Measurements from ENCODE around the gene UROC1.

The UROC1 gene

GRCh38 chr3:126464093-126464492, 53.5 kb downstream of the UROC1 start:
- no peaks in the 10 kb centered on the region for H3K4me1 ChIP-seq (ENCODE audit: control insufficient read depth, insufficient read depth, low read length)
- peaks cover 43% of the 10 kb centered on the region for H3K36me3 ChIP-seq (ENCODE audit: control insufficient read depth, insufficient read depth, low read length)
- H3K9me3 ChIP-seq (ENCODE audit: control insufficient read depth, low read length) = no peaks in the 10 kb centered on the region
- no peak overlapping the region for H3K4me3 ChIP-seq (ENCODE audit: low read length)
- H3K27me3 ChIP-seq (ENCODE audit: control insufficient read depth, insufficient read depth, low read length) = no peaks in the 10 kb centered on the region
- no peak overlapping the region for H3K9ac ChIP-seq (ENCODE audit: low read length)

- Histone ChIP-seq H3K9ac (ENCODE audit: low read length) (no peak overlapping the region), H3K36me3 (ENCODE audit: control insufficient read depth, insufficient read depth, low read length) (peaks cover 39% of the 10 kb centered on the region), H3K9me3 (ENCODE audit: control insufficient read depth, low read length) (no peaks in the 10 kb centered on the region), H3K4me3 (ENCODE audit: low read length) (no peak overlapping the region), H3K27me3 (ENCODE audit: control insufficient read depth, insufficient read depth, low read length) (no peaks in the 10 kb centered on the region), H3K4me1 (ENCODE audit: control insufficient read depth, insufficient read depth, low read length) (no peaks in the 10 kb centered on the region)
Measured at GRCh38 chr3:126463521-126463920, 54.1 kb downstream of the UROC1 start.

DNA sequence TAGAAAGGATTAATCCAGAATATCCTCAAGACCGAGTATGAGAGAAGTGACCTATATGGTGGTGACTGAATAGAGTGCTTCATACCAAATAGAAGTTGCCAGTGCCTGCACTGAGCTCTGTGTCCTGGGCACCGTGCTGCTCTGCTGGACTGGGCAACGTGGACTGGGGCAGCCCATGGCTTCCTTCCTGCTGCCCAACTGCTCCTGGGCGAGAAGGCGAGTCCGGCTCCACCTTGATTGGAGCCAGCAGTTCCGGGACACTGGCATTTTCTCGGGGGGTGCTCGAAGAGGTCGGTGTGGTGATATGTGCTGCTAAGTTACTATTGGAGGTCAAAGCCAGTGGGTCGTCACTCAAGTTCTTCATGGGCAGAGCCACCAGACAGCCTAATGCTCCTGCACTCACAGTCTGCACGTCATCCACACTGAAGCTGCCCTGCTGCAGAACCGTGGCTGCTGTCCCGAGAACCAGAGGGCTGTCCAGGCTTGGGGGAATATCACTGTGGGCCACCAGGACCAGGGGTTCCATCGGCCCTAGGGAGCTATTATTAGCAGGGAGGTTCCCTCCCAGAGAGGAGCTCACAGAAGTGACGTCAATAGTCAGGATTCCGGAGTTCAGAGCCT, 56.0 kb downstream of the UROC1 start:
- no peaks in the 10 kb centered on the region for H3K4me1 ChIP-seq (ENCODE audit: control insufficient read depth, insufficient read depth, low read length)
- H3K9ac ChIP-seq (ENCODE audit: low read length) = no peak overlapping the region
- peaks cover 33% of the 10 kb centered on the region for H3K36me3 ChIP-seq (ENCODE audit: control insufficient read depth, insufficient read depth, low read length)

GRCh38 chr3:126460381-126460780, 57.2 kb downstream of the UROC1 start:
- no peaks in the 10 kb centered on the region for H3K4me1 ChIP-seq (ENCODE audit: control insufficient read depth, insufficient read depth, low read length)
- no peaks in the 10 kb centered on the region for H3K27me3 ChIP-seq (ENCODE audit: control insufficient read depth, insufficient read depth, low read length)
- peaks cover 25% of the 10 kb centered on the region for H3K36me3 ChIP-seq (ENCODE audit: control insufficient read depth, insufficient read depth, low read length)
- no peaks in the 10 kb centered on the region for H3K9me3 ChIP-seq (ENCODE audit: control insufficient read depth, low read length)
- H3K9ac ChIP-seq (ENCODE audit: low read length) = no peak overlapping the region
- H3K4me3 ChIP-seq (ENCODE audit: low read length) = no peak overlapping the region

More for the DNA sequence above, 56.0 kb downstream of the UROC1 start:
- H3K4me3 ChIP-seq (ENCODE audit: low read length) = no peak overlapping the region
- no peaks in the 10 kb centered on the region for H3K27me3 ChIP-seq (ENCODE audit: control insufficient read depth, insufficient read depth, low read length)
- H3K9me3 ChIP-seq (ENCODE audit: control insufficient read depth, low read length) = no peaks in the 10 kb centered on the region

DNA sequence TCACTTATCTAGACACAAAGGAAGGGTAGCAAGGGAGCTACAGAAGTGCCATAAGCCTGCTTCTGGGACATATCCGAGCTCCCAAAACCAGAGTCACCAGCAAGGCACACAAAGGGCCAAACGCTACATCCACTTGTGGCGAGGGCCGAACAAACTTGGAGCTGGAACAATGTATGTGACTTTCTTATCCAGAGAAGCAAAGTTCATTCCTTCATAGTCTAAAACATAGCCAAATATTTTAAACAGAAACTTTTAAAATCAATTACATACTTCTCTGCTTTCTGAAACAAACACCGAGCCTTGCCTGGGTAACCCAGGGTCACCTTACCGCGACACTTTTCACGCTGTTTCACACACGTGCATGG, 57.8 kb downstream of the UROC1 start:
- H3K9ac ChIP-seq (ENCODE audit: low read length) = no peak overlapping the region
- no peaks in the 10 kb centered on the region for H3K27me3 ChIP-seq (ENCODE audit: control insufficient read depth, insufficient read depth, low read length)
- H3K4me1 ChIP-seq (ENCODE audit: control insufficient read depth, insufficient read depth, low read length) = no peaks in the 10 kb centered on the region
- H3K36me3 ChIP-seq (ENCODE audit: control insufficient read depth, insufficient read depth, low read length) = peaks cover 19% of the 10 kb centered on the region
- H3K4me3 ChIP-seq (ENCODE audit: low read length) = no peak overlapping the region
- no peaks in the 10 kb centered on the region for H3K9me3 ChIP-seq (ENCODE audit: control insufficient read depth, low read length)

DNA sequence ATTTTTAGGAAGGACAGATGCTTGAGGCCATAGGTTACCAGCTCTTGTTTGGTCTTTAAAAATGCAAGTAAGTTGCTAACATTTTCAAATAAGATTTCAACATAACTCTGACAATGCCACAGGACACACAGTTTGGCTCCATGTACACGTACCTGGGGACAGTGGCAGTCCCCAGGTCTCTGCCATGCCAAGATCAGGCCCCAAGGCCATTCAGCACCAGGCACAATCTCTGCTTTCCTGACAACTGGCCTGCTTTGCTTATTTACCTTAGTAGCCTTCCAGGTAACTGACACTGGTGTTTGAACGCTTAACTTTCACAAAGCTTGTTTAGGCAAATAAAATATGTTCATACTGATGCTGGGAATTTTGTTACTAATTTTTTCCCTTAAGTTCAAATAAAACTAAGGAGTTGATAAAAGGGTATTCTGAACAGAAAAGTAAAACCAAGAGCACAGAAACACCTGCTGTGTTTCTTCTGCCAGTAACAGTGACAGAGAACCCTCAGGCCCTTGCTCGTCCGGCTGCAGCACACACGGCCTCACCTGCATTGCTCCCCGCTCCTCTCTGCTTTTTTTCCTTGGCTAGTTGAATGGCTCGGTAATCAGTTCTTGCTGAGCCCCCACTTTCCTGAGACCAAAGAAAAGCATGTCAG, 58.3 kb downstream of the UROC1 start:
- Histone ChIP-seq H3K4me1 (ENCODE audit: control insufficient read depth, insufficient read depth, low read length) (no peaks in the 10 kb centered on the region), H3K9me3 (ENCODE audit: control insufficient read depth, low read length) (no peaks in the 10 kb centered on the region), H3K27me3 (ENCODE audit: control insufficient read depth, insufficient read depth, low read length) (no peaks in the 10 kb centered on the region), H3K9ac (ENCODE audit: low read length) (no peak overlapping the region), H3K4me3 (ENCODE audit: low read length) (no peak overlapping the region), H3K36me3 (ENCODE audit: control insufficient read depth, insufficient read depth, low read length) (peaks cover 15% of the 10 kb centered on the region)

DNA sequence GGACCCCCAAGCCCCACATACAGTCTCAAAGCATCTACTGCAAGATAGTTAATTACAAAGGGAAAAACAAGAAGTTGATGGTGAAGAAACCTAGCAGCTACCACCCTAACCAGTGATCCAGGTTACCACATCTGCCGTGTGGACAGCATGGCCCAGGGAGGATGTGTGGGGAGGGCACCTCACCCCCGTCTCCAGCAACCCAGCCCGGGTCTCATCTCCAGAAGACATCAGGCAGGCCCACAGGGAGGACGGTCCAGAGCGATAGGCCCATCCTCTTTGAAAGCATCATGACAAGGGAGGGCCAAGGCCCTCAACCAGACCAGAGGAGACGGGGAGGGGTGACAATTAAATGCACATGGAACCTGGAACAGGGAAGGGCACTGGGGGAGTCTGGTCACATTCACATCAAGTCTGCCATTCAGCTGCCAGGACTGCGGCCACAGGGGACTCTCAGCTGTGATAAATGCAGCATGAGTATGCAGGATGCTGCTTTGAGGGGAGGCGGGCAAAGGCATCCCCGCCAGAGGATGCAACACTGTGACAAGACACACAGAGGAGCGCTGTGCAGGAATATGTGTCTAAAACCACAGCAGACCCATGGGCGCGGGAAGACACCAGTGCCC, 60.7 kb downstream of the UROC1 start:
- no peaks in the 10 kb centered on the region for H3K27me3 ChIP-seq (ENCODE audit: control insufficient read depth, insufficient read depth, low read length)
- no peaks in the 10 kb centered on the region for H3K4me1 ChIP-seq (ENCODE audit: control insufficient read depth, insufficient read depth, low read length)
- H3K9me3 ChIP-seq (ENCODE audit: control insufficient read depth, low read length) = no peaks in the 10 kb centered on the region
- H3K4me3 ChIP-seq (ENCODE audit: low read length) = no peak overlapping the region
- H3K36me3 ChIP-seq (ENCODE audit: control insufficient read depth, insufficient read depth, low read length) = peaks cover 12% of the 10 kb centered on the region
- no peak overlapping the region for H3K9ac ChIP-seq (ENCODE audit: low read length)

GRCh38 chr3:126456211-126456610, 61.4 kb downstream of the UROC1 start:
- no peak overlapping the region for H3K9ac ChIP-seq (ENCODE audit: low read length)
- no peaks in the 10 kb centered on the region for H3K9me3 ChIP-seq (ENCODE audit: control insufficient read depth, low read length)
- no peaks in the 10 kb centered on the region for H3K4me1 ChIP-seq (ENCODE audit: control insufficient read depth, insufficient read depth, low read length)
- no peaks in the 10 kb centered on the region for H3K27me3 ChIP-seq (ENCODE audit: control insufficient read depth, insufficient read depth, low read length)
- H3K4me3 ChIP-seq (ENCODE audit: low read length) = no peak overlapping the region
- H3K36me3 ChIP-seq (ENCODE audit: control insufficient read depth, insufficient read depth, low read length) = peaks cover 16% of the 10 kb centered on the region

- no peak overlapping the region for H3K4me3 ChIP-seq (ENCODE audit: low read length)
- H3K9ac ChIP-seq (ENCODE audit: low read length) = no peak overlapping the region
- H3K4me1 ChIP-seq (ENCODE audit: control insufficient read depth, insufficient read depth, low read length) = no peaks in the 10 kb centered on the region
- no peaks in the 10 kb centered on the region for H3K27me3 ChIP-seq (ENCODE audit: control insufficient read depth, insufficient read depth, low read length)
- H3K36me3 ChIP-seq (ENCODE audit: control insufficient read depth, insufficient read depth, low read length) = peaks cover 13% of the 10 kb centered on the region
- H3K9me3 ChIP-seq (ENCODE audit: control insufficient read depth, low read length) = no peaks in the 10 kb centered on the region
Measured at GRCh38 chr3:126454437-126455198, 63.0 kb downstream of the UROC1 start.

- no peaks in the 10 kb centered on the region for H3K9me3 ChIP-seq (ENCODE audit: control insufficient read depth, low read length)
- H3K9ac ChIP-seq (ENCODE audit: low read length) = no peak overlapping the region
- peaks cover 7% of the 10 kb centered on the region for H3K36me3 ChIP-seq (ENCODE audit: control insufficient read depth, insufficient read depth, low read length)
- H3K4me3 ChIP-seq (ENCODE audit: low read length) = no peak overlapping the region
- no peaks in the 10 kb centered on the region for H3K4me1 ChIP-seq (ENCODE audit: control insufficient read depth, insufficient read depth, low read length)
- no peaks in the 10 kb centered on the region for H3K27me3 ChIP-seq (ENCODE audit: control insufficient read depth, insufficient read depth, low read length)
Measured at GRCh38 chr3:126454025-126454424, 63.5 kb downstream of the UROC1 start.

DNA sequence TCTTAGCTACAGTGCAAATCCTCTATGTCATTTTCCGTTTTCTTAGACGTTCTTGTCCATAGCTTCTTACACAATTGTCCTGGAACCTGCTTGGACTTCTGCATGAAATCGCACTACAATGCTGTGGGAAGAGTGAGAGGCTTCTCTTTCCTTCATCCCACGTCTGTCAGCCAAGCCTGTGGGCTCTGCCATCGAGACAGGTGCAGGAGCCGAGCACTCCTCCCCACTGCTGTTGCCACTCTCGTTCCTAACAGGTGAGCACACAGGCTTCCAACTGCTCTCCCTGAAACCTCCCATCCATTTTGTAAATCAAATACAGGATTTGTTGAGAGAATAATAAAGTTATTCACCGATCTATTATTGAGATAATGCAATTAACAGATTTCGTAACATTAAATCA, 65.4 kb downstream of the UROC1 start:
- Histone ChIP-seq H3K4me3 (ENCODE audit: low read length) (no peak overlapping the region), H3K36me3 (ENCODE audit: control insufficient read depth, insufficient read depth, low read length) (peaks cover 6% of the 10 kb centered on the region), H3K4me1 (ENCODE audit: control insufficient read depth, insufficient read depth, low read length) (no peaks in the 10 kb centered on the region), H3K9me3 (ENCODE audit: control insufficient read depth, low read length) (no peaks in the 10 kb centered on the region), H3K9ac (ENCODE audit: low read length) (no peak overlapping the region), H3K27me3 (ENCODE audit: control insufficient read depth, insufficient read depth, low read length) (no peaks in the 10 kb centered on the region)

DNA sequence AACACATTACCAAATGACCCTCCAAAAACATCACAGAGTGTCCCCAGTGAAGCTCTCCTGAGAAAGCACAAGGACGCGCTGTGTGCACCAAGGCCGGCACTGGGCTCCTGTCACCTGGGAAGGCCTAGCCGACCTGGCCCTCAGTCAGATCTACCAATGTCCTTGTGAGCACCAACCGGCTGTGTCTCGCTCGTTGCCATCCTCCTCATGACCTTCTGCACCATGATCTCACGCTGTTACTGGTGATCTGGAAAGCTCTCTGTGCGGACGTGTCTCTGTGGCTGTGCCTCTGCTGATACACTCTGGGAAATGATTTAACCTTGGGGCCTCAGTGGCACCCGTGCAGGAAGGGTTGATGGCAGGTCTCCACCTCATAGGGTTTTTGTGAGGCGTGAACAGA, 66.1 kb downstream of the UROC1 start:
- H3K4me3 ChIP-seq (ENCODE audit: low read length) = no peak overlapping the region
- H3K9ac ChIP-seq (ENCODE audit: low read length) = no peak overlapping the region
- no peaks in the 10 kb centered on the region for H3K9me3 ChIP-seq (ENCODE audit: control insufficient read depth, low read length)
- H3K27me3 ChIP-seq (ENCODE audit: control insufficient read depth, insufficient read depth, low read length) = no peaks in the 10 kb centered on the region
- peaks cover 6% of the 10 kb centered on the region for H3K36me3 ChIP-seq (ENCODE audit: control insufficient read depth, insufficient read depth, low read length)
- no peaks in the 10 kb centered on the region for H3K4me1 ChIP-seq (ENCODE audit: control insufficient read depth, insufficient read depth, low read length)
